NCI-H82 treated with DMSO at 0.1 percent for 48 hours (cell line): ENCODE measurements around the gene TP53I13.

ENCODE experiments used
- DNase-seq: peaks from one replicate; lab custom pipeline; 2025; ENCODE audit not compliant: unreplicated experiment; lab: John Stamatoyannopoulos, UW

The TP53I13 gene

GRCh38 chr17:29592850-29593551 is 24.5 kb downstream of the TP53I13 start, which contains the start of gene ANKRD13B:
TSS of gene ANKRD13B (plus strand) at chr17:29593132. CDS start at chr17:29593622, 490 bp downstream.
- DNase-seq = peak; percentile 62

- peak; percentile 24 for DNase-seq
These were observed 25.4 kb downstream of the TP53I13 start for GRCh38 chr17:29593591-29594518.

- no peak for DNase-seq
These were observed 26.1 kb downstream of the TP53I13 start for GRCh38 chr17:29594519-29595090.

DNA sequence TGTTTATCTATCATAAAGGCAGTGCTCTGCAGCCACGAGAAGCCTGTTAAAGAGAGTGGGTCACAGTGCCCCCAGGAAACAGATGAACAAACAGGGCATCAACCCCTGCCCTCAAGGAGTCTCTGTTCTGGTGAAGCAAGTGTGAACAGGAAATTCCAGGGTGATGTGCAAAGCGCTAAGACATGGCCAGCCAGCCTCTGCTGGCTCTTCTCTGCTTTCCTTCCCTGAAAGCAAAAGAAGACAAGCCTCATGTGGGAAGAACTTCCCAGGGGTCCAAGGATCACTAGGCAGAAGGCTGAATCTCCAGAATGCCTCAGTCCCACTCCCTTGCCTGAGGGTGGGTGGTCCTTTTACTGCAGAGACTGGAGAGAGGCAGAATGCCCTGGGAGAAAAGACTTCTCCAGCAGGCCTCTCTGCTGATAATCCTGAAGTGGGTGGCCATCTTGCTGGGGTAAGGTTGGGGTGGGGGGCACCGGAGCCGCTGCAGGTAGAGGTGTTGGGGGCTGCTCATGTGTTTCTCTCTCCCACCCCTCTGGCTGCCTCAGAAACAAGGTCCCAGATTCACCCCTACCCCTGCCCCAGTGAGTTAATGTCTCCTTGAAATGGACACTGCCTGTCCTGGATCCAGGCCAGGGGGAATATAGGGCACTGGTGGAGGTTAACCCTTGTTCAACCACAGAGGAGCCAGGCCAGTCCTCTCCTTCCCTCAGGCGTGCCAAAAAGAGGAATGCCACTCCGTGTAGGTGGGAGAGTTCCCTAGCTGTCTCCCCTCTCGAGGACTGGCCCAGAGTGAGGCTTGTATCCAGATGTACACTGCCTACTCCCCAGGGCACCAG is 26.8 kb downstream of the TP53I13 start:
- DNase-seq = no peak

DNA sequence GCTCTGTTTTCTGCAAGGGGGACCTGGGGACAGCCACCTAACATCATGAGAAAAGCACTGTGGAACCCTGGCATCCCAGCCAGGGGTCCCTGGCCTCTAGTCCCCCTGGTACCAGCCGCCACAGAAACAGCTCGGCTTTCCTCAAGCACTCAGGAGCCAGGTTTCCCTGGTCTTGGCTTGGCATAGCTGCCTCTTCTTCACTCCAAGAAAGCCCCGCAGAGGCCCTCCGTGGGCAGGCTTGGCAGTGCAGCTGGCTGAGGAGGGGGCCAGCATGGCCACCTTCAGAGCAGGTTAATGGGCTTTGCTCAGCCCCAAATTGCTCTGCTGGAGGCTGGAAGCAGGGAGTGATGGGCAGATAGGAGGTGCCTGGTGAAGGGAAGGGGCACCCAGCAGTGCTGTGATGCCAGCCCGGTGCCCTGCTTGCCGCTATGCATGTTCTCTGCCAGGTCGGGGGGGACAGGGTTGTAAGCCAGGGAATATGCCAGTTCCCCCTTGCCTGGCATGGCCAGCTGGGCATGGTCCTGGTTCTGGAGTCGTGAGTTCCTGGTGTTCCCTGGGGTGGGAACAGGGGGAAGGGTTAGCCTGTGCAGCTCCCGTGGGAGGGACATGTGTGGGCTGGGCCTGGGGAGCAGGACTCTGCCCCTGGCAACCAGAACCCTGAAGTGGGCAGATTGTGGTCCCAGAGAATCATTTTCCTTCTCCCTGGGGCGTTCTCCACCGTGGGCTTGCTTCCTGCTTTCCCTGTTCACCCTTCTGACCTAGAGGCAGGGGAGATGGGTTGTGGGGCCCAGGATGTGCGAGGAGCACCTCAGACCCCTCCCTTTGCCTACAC is 27.7 kb downstream of the TP53I13 start:
- no peak for DNase-seq

DNA sequence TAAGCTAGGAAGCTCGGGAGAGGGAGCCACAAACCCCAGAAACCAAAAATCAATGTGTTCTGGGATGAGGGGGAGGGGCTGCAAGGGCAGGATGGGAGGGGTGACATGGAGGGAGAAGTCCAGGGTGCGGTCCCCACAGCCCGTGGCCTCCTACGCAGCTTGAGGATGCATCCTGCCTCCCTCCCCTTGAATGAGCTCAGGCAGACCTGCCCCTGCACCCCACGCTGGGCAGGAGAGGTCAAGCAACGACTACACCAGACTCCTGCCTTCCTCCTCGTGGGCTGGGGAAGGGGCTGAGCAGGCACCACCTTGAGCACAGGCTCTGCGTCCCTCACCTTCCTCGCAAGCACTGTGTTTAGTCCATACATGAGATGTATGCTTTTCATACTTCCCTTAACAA is 28.3 kb downstream of the TP53I13 start:
- DNase-seq = no peak

GRCh38 chr17:29597361-29598172 is 29.1 kb downstream of the TP53I13 start:
- DNase-seq = no peak

DNA sequence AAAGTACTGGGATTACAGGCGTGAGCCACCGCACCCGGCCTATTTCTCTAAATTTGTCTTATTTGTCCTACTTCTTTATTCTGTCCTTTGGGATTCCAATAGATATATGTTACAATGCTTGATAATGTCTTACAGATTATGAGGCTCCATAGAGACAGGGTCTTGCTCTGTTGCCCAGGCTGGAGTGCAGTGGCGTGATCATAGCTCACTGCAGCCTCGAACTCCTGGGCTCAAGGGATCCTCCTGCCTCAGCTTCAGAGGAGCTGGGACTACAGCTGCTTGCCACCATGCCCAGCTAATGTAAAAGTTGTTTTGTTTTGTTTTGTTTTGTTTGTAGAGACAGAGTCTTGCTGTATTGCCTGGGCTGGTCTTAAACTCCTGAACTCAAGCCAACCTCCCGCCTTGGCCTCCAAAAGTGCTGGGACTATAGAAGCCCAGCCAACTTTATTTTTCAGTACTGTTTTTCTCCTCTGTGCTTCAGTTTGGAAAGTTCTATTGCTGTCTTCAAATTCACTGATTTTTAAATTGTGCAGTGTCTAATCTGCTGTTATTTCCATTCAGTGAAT is 34.7 kb downstream of the TP53I13 start:
- DNase-seq = no peak

DNA sequence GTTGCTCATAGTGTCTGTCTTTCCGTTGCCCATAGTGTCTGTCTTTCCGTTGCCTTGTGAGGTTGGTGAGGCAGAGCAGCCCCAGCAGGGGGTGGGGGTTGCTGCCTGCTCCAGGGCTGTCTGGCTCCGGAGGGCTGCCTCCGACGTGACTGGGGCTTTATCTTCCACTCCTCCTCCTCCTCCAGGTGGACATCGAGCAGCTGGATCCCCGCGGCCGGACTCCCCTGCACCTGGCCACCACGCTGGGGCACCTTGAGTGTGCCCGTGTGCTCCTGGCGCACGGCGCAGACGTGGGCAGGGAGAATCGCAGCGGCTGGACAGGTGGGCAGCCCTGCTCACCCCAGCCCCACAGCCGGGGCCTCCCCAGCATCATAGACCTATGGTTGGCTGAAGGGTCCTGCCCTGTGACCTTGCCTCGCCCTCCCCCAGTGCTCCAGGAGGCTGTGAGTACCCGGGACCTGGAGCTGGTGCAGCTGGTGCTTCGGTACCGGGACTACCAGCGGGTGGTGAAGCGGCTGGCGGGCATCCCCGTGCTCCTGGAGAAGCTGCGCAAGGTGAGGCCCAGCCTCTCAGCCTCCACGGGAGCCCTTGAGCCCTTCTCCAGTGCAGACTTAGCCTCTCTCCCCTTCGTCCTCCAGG is 39.2 kb downstream of the TP53I13 start:
- DNase-seq = no peak

- DNase-seq = no peak
These were observed 40.5 kb downstream of the TP53I13 start for GRCh38 chr17:29608986-29609385.

GRCh38 chr17:29610395-29610794 is 41.9 kb downstream of the TP53I13 start:
- no peak for DNase-seq

- DNase-seq = no peak
These were observed 43.0 kb downstream of the TP53I13 start for GRCh38 chr17:29611351-29612093.

GRCh38 chr17:29612094-29612403 is 43.5 kb downstream of the TP53I13 start:
- DNase-seq = no peak

DNA sequence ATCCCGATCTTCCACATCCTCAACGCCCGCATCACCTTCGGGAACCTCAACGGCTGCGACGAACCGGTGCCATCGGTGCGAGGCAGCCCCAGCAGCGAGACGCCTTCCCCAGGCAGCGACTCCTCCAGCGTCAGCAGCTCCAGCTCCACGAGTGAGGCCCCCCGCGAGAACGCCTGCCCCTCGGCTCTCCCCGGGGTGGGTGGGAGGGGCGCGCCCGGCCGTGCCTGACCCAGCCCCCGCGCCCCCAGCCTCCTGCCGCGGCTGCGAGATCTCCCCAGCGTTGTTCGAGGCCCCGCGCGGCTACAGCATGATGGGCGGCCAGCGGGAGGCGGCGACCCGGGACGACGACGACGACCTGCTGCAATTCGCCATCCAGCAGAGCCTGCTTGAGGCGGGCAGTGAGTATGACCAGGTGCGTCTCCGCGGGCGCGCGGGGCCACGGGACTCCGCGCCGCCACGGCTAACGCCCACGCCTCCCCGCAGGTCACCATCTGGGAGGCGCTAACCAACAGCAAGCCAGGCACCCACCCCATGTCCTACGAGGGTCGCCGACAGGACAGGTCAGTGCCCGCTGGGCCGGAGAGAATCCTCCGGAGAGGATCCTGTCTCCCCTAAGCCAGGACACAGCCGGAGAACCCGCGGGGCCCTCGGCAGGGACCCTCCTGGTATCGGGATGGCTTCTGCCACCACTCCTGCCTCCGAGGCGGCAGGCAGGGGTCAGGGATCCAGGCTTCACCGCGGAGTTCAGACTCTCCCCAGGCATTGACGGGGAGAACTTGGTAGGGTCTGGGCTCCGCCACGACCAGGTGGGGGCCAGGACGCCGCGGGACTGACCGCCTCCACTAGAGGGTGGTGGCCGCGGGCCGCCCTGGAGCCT is 44.1 kb downstream of the TP53I13 start:
- no peak for DNase-seq

DNA sequence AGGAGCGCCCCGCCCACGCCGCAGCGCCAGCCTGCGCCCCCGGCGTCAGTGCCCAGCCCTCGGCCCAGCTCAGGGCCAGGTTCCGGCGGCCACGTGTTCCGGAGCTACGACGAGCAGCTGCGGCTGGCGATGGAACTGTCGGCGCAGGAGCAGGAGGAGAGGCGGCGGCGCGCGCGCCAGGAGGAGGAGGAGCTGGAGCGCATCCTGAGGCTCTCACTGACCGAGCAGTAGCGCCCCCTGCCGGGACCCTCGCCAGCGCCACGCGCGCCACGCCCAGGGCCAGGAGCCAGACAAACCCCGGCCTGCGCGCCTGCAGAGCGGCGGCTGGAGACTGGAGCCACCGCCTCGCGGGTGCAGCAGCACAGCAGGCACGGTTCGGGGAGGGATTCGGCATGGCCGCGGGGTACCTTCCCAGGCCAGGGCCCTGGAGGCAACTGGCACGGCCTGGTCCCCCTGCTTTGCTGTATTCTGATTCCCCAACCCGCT is 44.9 kb downstream of the TP53I13 start:
- DNase-seq = no peak

- no peak for DNase-seq
These were observed 45.4 kb downstream of the TP53I13 start for GRCh38 chr17:29613856-29614255.
